SK-N-SH (cell line): Measurements from ENCODE around the gene GRAMD1B. TPM values are rescaled to one million over a fixed set of nuclear protein-coding genes. Genes with fewer than 3 reads are reported as not detected.
"Not testable (repeated sequence)": the region's sequence is repeated elsewhere in the genome, so short reads cannot be mapped to it uniquely, and the experiment has no call there.

ENCODE experiments used
- CTCF ChIA-PET: fragments of 300-600, 350-600 bp; formaldehyde crosslinking; extraction: SDS; loops from one replicate; lab custom pipeline; 2021; lab: Yijun Ruan, JAX
- POLR2A ChIA-PET: fragments of 350-600 bp; sonication (Branson Sonifier 250); formaldehyde crosslinking; extraction: SDS; loops from one replicate; lab custom pipeline; 2020; ENCODE audit warnings: antibody characterized with exemption, inconsistent platforms; lab: Yijun Ruan, JAX
- DNase-seq: peaks from one replicate; pipeline ENCODE4 v3.0.0; 2012
- H2AFZ ChIP-seq: fragments of 200-600 bp; sonication (generic); 2 replicates; pipeline ENCODE4 v1.8.1; 2016; ENCODE audit warnings: antibody characterized with exemption, mild to moderate bottlenecking, low read depth
- H3F3A ChIP-seq: fragments of 200-600 bp; sonication (generic); replicated peaks from 2 replicates; pipeline ENCODE3; 2016; ENCODE audit warnings: antibody characterized with exemption, mild to moderate bottlenecking; ENCODE audit not compliant: insufficient read depth
- H3K27ac ChIP-seq, 2 experiments: fragments of 200-500 bp in 1 of 2; fragments of 200-600 bp in 1 of 2; sonication (Bioruptor generic) in 1 of 2; sonication (generic), shearing (Covaris generic) in 1 of 2; 2 replicates each; pipeline versions ENCODE4 v1.5.1 to v1.6.1; 2014 to 2016; ENCODE audit warnings: low read depth in 2 of 2, inconsistent platforms in 1 of 2, low read length in 1 of 2, mild to moderate bottlenecking in 1 of 2, mixed read lengths in 1 of 2
- H3K27me3 ChIP-seq: fragments of 200-600 bp; sonication (generic), shearing (Covaris generic); 2 replicates; pipeline ENCODE4 v1.6.1; 2016; ENCODE audit warnings: mixed run types; ENCODE audit not compliant: insufficient read depth
- H3K36me3 ChIP-seq, 2 experiments: fragments of 200-500 bp in 1 of 2; fragments of 200-600 bp in 1 of 2; sonication (Bioruptor generic) in 1 of 2; sonication (generic) in 1 of 2; replicated peaks in 1 of 2; 2 replicates each; pipeline versions ENCODE3 to v1.5.1; 2014 to 2016; ENCODE audit warnings: low read length in 1 of 2, mild to moderate bottlenecking in 1 of 2; ENCODE audit not compliant: insufficient read depth in 2 of 2, control insufficient read depth in 1 of 2
- H3K4me1 ChIP-seq, 2 experiments: fragments of 200-500 bp in 1 of 2; fragments of 200-600 bp in 1 of 2; sonication (Bioruptor generic) in 1 of 2; sonication (generic), shearing (Covaris generic) in 1 of 2; 2 replicates each; pipeline versions ENCODE4 v1.5.1 to v1.6.1; 2014 to 2016; ENCODE audit warnings: low read depth in 1 of 2, low read length in 1 of 2, mixed run types in 1 of 2; ENCODE audit not compliant: insufficient read depth in 2 of 2, control insufficient read depth in 1 of 2
- H3K4me2 ChIP-seq: fragments of 200-600 bp; sonication (generic), shearing (Covaris generic); 2 replicates; pipeline ENCODE4 v1.6.1; 2017; ENCODE audit warnings: mixed run types
- H3K4me3 ChIP-seq, 2 experiments: fragments of 200-500 bp in 1 of 2; fragments of 200-600 bp in 1 of 2; sonication (Bioruptor generic) in 1 of 2; sonication (generic), shearing (Covaris generic) in 1 of 2; 2 replicates each; pipeline versions ENCODE4 v1.5.1 to v1.8.1; 2014 to 2016; ENCODE audit warnings: low read depth in 2 of 2, inconsistent platforms in 1 of 2, low read length in 1 of 2, mild to moderate bottlenecking in 1 of 2, mixed read lengths in 1 of 2, moderate library complexity in 1 of 2
- H3K79me2 ChIP-seq: fragments of 200-600 bp; sonication (generic); 2 replicates; pipeline ENCODE4 v1.8.1; 2017; ENCODE audit warnings: mild to moderate bottlenecking; ENCODE audit not compliant: insufficient read depth
- H3K9ac ChIP-seq: fragments of 200-600 bp; sonication (generic); 2 replicates; pipeline ENCODE4 v1.6.1; 2017; ENCODE audit warnings: mixed run types
- H3K9me2 ChIP-seq: fragments of 200-600 bp; sonication (generic); 2 replicates; pipeline ENCODE4 v1.6.1; 2017; ENCODE audit warnings: mixed run types
- H3K9me3 ChIP-seq: fragments of 200-600 bp; sonication (generic); 2 replicates; pipeline ENCODE4 v1.6.1; 2017; ENCODE audit warnings: mixed run types, mild to moderate bottlenecking, moderate library complexity
- H4K20me1 ChIP-seq: fragments of 200-600 bp; sonication (generic); 2 replicates; pipeline ENCODE4 v1.6.1; 2017; ENCODE audit warnings: mild to moderate bottlenecking, mixed run types; ENCODE audit not compliant: insufficient read depth
- CHD2 ChIP-seq: fragments of 150-350 bp; IDR thresholded peaks from 2 replicates; pipeline ENCODE4 v1.6.1; 2018; ENCODE audit warnings: low read length; ENCODE audit not compliant: partially characterized antibody
- ELF1 ChIP-seq: IDR thresholded peaks from 2 replicates; pipeline ENCODE4 v1.4.0; 2012
- EP300 ChIP-seq, 2 experiments: IDR thresholded peaks; 2 replicates each; pipeline versions ENCODE4 v1.4.0 to v1.6.1; 2012; ENCODE audit warnings: borderline replicate concordance in 1 of 2, low read depth in 1 of 2, low read length in 1 of 2
- EZH2phosphoT487 ChIP-seq: fragments of 200-600 bp; sonication (generic); IDR thresholded peaks from 2 replicates; pipeline ENCODE4 v1.6.1; 2017; ENCODE audit warnings: low read depth, mixed run types, mild to moderate bottlenecking, antibody characterized with exemption, moderate library complexity, borderline replicate concordance
- FOSL2 ChIP-seq: IDR thresholded peaks from 2 replicates; pipeline ENCODE4 v1.4.0; 2012; ENCODE audit warnings: low read depth, mild to moderate bottlenecking, moderate library complexity, borderline replicate concordance
- FOXM1 ChIP-seq: IDR thresholded peaks from 2 replicates; pipeline ENCODE4 v1.4.0; 2012; ENCODE audit warnings: low read depth, mild to moderate bottlenecking
- GABPA ChIP-seq: IDR thresholded peaks from 2 replicates; pipeline ENCODE4 v1.4.0; 2012; ENCODE audit warnings: low read depth, mild to moderate bottlenecking
- GATA2 ChIP-seq: sonication (generic); formaldehyde crosslinking; IDR thresholded peaks from 2 replicates; pipeline ENCODE4 v1.5.0; 2020; ENCODE audit warnings: mild to moderate bottlenecking, missing genetic modification reagents
- JUND ChIP-seq: IDR thresholded peaks from 2 replicates; pipeline ENCODE4 v1.4.0; 2012
- MEF2A ChIP-seq: IDR thresholded peaks from 2 replicates; pipeline ENCODE4 v1.4.0; 2012; ENCODE audit warnings: low read depth, borderline replicate concordance
- RAD21 ChIP-seq: IDR thresholded peaks from 2 replicates; pipeline ENCODE4 v1.6.1; 2012; ENCODE audit warnings: mild to moderate bottlenecking, low read length
- RCOR1 ChIP-seq: fragments of 150-350 bp; IDR thresholded peaks from 2 replicates; pipeline ENCODE4 v1.6.1; 2017; ENCODE audit warnings: antibody characterized with exemption, low read length
- RXRA ChIP-seq: IDR thresholded peaks from 2 replicates; pipeline ENCODE4 v1.4.0; 2012; ENCODE audit warnings: low read depth, mild to moderate bottlenecking, borderline replicate concordance
- TAF1 ChIP-seq: IDR thresholded peaks from 2 replicates; pipeline ENCODE4 v1.6.1; 2012; ENCODE audit warnings: low read depth, mild to moderate bottlenecking, low read length, moderate library complexity, borderline replicate concordance
- TEAD4 ChIP-seq: IDR thresholded peaks from 2 replicates; pipeline ENCODE4 v1.4.0; 2012; ENCODE audit warnings: mild to moderate bottlenecking, borderline replicate concordance; ENCODE audit not compliant: insufficient read depth
- YY1 ChIP-seq: IDR thresholded peaks from 2 replicates; pipeline ENCODE4 v1.4.0; 2012; ENCODE audit warnings: low read depth, mild to moderate bottlenecking
- WGBS: methylation state at CpG from one replicate; pipeline ENCODE4 v1.1.6; 2017; ENCODE audit warnings: low lambda C conversion rate; 5-methylcytosine and 5-hydroxymethylcytosine counted together
- polyA plus RNA-seq, 3 experiments: library from polyadenylated mRNA; depleted of rRNA; stranded (reverse); fragments of >200 nt; gene quantifications; 2 replicates each; pipeline ENCODE4 v1.2.3, GENCODE V29; 2012
- TF ChIP-seq, protein P1 (sequence below): IDR thresholded peaks from 2 replicates; pipeline ENCODE4 v1.4.0; 2012; ENCODE audit warnings: low read depth, borderline replicate concordance
- TF ChIP-seq, protein P2 (sequence below): IDR thresholded peaks from 2 replicates; pipeline ENCODE4; 2012

GRAMD1B gene
- polyA plus RNA-seq, 1 of the 3 experiments (the other 2 are of a cell fraction), result 14.5 TPM

DNA sequence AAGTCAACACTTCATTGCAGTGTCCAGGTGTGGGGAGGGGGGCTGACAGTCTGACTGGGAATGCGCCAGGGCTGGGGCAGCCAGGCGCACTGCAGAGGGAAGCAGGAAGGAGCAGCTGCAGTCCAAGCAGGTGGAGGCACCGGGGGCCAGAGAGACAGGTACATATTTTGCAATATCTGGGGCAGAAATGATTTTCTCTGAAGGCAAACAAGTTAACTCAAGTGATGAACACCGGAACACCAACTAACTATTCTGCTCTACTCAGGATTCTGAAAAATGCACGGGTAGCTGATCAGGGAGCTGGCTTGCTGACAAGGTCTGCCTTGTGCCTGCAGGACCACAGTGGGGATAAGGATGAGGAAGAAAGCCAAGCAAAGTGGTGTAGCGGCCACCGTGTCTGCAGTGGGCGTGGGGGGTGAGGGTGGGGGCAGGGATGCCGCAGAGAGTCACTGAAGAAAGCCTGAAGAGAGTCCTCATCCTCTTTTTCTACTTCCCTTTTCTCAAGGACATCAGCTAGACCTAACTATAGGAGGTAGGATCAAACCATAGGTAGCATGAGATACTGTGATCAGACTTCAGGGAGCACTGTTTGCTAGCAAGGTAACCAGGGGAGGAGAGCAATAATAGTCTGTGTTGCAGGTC lies 141.0 kb downstream of the GRAMD1B start:
- CTCF ChIA-PET, result interaction anchor here (0.8 to 2.3 kb wide), 5 partner anchors 9 to 137 kb away, joined by 3 to 13 read pairs (median 4); no protein-coding TSS in a partner anchor
- no peak overlapping the region for H3K4me3 ChIP-seq
- no peaks in the 10 kb centered on the region for H3K27me3 ChIP-seq
- H3F3A ChIP-seq, result no peaks in the 10 kb centered on the region
- no peak overlapping the region for H3K27ac ChIP-seq
- H2AFZ ChIP-seq, result no peak overlapping the region
- WGBS, result 94% methylated on average over 8 of the region's 9 CpGs
- H3K79me2 ChIP-seq, result no peaks in the 10 kb centered on the region
- no peak for TF ChIP-seq GATA2
- no peak for TF ChIP-seq ELF1
- TF ChIP-seq YY1, result no peak
- TF ChIP-seq, protein P1, sequence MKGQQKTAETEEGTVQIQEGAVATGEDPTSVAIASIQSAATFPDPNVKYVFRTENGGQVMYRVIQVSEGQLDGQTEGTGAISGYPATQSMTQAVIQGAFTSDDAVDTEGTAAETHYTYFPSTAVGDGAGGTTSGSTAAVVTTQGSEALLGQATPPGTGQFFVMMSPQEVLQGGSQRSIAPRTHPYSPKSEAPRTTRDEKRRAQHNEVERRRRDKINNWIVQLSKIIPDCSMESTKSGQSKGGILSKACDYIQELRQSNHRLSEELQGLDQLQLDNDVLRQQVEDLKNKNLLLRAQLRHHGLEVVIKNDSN, result no peak
- TF ChIP-seq TAF1, result no peak
- TF ChIP-seq FOSL2, result no peak
- TF ChIP-seq EP300 (IDR thresholded peaks at IDR 0.05; ENCODE audit: borderline replicate concordance in 1 of 2, low read depth in 1 of 2, low read length in 1 of 2), result no peak
- TF ChIP-seq JUND, result no peak
- TF ChIP-seq TEAD4, result no peak
- TF ChIP-seq RAD21, result no peak
- no peak for TF ChIP-seq CHD2
- TF ChIP-seq EZH2phosphoT487, result no peak
- TF ChIP-seq, protein P2, sequence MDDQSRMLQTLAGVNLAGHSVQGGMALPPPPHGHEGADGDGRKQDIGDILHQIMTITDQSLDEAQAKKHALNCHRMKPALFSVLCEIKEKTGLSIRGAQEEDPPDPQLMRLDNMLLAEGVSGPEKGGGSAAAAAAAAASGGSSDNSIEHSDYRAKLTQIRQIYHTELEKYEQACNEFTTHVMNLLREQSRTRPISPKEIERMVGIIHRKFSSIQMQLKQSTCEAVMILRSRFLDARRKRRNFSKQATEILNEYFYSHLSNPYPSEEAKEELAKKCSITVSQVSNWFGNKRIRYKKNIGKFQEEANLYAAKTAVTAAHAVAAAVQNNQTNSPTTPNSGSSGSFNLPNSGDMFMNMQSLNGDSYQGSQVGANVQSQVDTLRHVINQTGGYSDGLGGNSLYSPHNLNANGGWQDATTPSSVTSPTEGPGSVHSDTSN, result no peak
- no peak for TF ChIP-seq MEF2A
- no peak for TF ChIP-seq FOXM1
- no peak for TF ChIP-seq RXRA
- no peak for TF ChIP-seq RCOR1
- TF ChIP-seq GABPA, result no peak
- TF ChIP-seq, all 33 proteins: peak for 0
- Histone ChIP-seq H3K4me2 (no peak overlapping the region), H4K20me1 (no peaks in the 10 kb centered on the region), H3K9me2 (no peaks in the 10 kb centered on the region), H3K4me1 (no peaks in the 10 kb centered on the region; a peak in 1 of 4 replicates), H3K36me3 (no peaks in the 10 kb centered on the region), H3K9ac (no peak overlapping the region), H3K9me3 (no peaks in the 10 kb centered on the region)
- DNase-seq, result no peak
- POLR2A ChIA-PET, result interaction anchor here (1.3 kb wide), 1 partner anchor 10 kb away, joined by 4 read pairs; no protein-coding TSS in a partner anchor

DNA sequence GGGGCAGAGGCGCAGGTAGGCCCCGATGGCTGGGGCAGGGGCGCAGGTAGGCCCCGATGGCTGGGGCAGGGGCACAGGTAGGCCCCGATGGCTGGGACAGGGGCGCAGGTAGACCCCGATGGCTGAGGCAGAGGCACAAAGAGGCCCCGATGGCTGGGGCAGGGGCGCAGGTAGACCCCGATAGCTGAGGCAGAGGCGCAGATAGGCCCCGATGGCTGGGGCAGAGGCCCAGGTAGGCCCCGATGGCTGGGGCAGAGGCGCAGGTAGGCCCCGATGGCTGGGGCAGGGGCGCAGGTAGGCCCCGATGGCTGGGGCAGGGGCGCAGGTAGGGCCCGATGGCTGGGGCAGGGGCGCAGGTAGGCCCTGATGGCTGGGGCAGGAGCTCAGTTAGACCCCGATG lies 142.7 kb downstream of the GRAMD1B start:
- WGBS, result 94% methylated on average over 18 of the region's 21 CpGs
- H3K4me2 ChIP-seq, H3K9me3 ChIP-seq, H3K36me3 ChIP-seq, H3K9me2 ChIP-seq, POLR2A ChIA-PET, H3K79me2 ChIP-seq, H3F3A ChIP-seq, DNase-seq, H3K27ac ChIP-seq, H3K9ac ChIP-seq, H2AFZ ChIP-seq, H3K4me3 ChIP-seq, H3K4me1 ChIP-seq, H4K20me1 ChIP-seq, H3K27me3 ChIP-seq: not testable (repeated sequence)
- CTCF ChIA-PET, result interaction anchor here (0.8 to 2.3 kb wide), 8 partner anchors 8 to 139 kb away, joined by 3 to 13 read pairs (median 8); no protein-coding TSS in a partner anchor
